CD14-positive monocyte (primary cell): Measurements from ENCODE around the gene HK1. TPM values are rescaled to one million over a fixed set of nuclear protein-coding genes. Genes with fewer than 3 reads are reported as not detected.
A peak's percentile ranks its signal among the peaks of the same experiment; 100 is the strongest.

Experiments used
- DNase-seq, 3 donors: peaks; one replicate each; pipeline ENCODE4 v3.0.0-alpha.2; 2011 to 2022
- H2AFZ ChIP-seq: 2 replicates; pipeline ENCODE4 v1.6.0; 2012; ENCODE audit warnings: mild to moderate bottlenecking, low read depth, low read length, inconsistent platforms; ENCODE audit not compliant: insufficient read depth, poor library complexity, severe bottlenecking
- H3K27ac ChIP-seq, 2 donors: 1 replicate in 1 of 2; 2 replicates in 1 of 2; pipeline ENCODE4 v1.5.1; 2012 to 2013; ENCODE audit warnings: low read length in 2 of 2, control low read depth in 1 of 2, inconsistent platforms in 1 of 2, low read depth in 1 of 2, mild to moderate bottlenecking in 1 of 2
- H3K27me3 ChIP-seq, 2 donors: one replicate each; pipeline versions ENCODE4 v1.6.0 to v1.6.1; 2011 to 2013; ENCODE audit warnings: low read length in 2 of 2; ENCODE audit not compliant: control insufficient read depth in 2 of 2, insufficient read depth in 2 of 2
- H3K36me3 ChIP-seq, 2 donors: replicated peaks in 1 of 2; 1 replicate in 1 of 2; 2 replicates in 1 of 2; pipeline versions ENCODE4 v1.5.1 to v1.6.1; 2012 to 2013; ENCODE audit warnings: low read length in 2 of 2, control low read depth in 1 of 2, inconsistent platforms in 1 of 2, mild to moderate bottlenecking in 1 of 2; ENCODE audit not compliant: insufficient read depth in 2 of 2, control insufficient read depth in 1 of 2
- H3K4me1 ChIP-seq, 2 donors: 1 replicate in 1 of 2; 2 replicates in 1 of 2; pipeline versions ENCODE4 v1.5.1 to v1.6.1; 2012 to 2013; ENCODE audit warnings: low read length in 2 of 2, control low read depth in 1 of 2, inconsistent platforms in 1 of 2, mild to moderate bottlenecking in 1 of 2, moderate library complexity in 1 of 2; ENCODE audit not compliant: insufficient read depth in 2 of 2, control insufficient read depth in 1 of 2
- H3K4me2 ChIP-seq: replicated peaks from 2 replicates; pipeline ENCODE3; 2012; ENCODE audit warnings: low read length, moderate library complexity, mild to moderate bottlenecking; ENCODE audit not compliant: poor library complexity, severe bottlenecking; ENCODE audit errors: extremely low read depth
- H3K4me3 ChIP-seq, 3 experiments: fragments of 200-600 bp in 1 of 3; sonication (generic) in 1 of 3; replicated peaks in 1 of 3; 1 replicate in 2 of 3; 2 replicates in 1 of 3; pipeline ENCODE4 v1.5.1; 2011 to 2013; ENCODE audit warnings: low read length in 3 of 3, mild to moderate bottlenecking in 3 of 3, control low read depth in 2 of 3, low read depth in 2 of 3, inconsistent platforms in 1 of 3, moderate library complexity in 1 of 3
- H3K79me2 ChIP-seq: 2 replicates; pipeline ENCODE4 v1.6.0; 2012; ENCODE audit warnings: mild to moderate bottlenecking, control low read depth, inconsistent platforms, low read length, moderate library complexity; ENCODE audit not compliant: insufficient read depth
- H3K9ac ChIP-seq: 2 replicates; pipeline ENCODE4 v1.6.0; 2017; ENCODE audit warnings: low read length, mild to moderate bottlenecking; ENCODE audit not compliant: insufficient read depth, poor library complexity, severe bottlenecking
- H3K9me3 ChIP-seq, 2 donors: replicated peaks in 1 of 2; 1 replicate in 1 of 2; 2 replicates in 1 of 2; pipeline versions ENCODE4 v1.5.1 to v1.6.1; 2012 to 2013; ENCODE audit warnings: low read length in 2 of 2, control low read depth in 1 of 2; ENCODE audit not compliant: control insufficient read depth in 1 of 2, insufficient read depth in 1 of 2
- H4K20me1 ChIP-seq: 2 replicates; pipeline ENCODE4 v1.6.0; 2012; ENCODE audit warnings: mild to moderate bottlenecking, low read length, control low read depth, moderate library complexity; ENCODE audit not compliant: insufficient read depth
- H3K27ac Mint-ChIP-seq, 7 donors: one replicate each; pipeline ENCODE4 v1.8.0; 2020; ENCODE audit warnings: mild to moderate bottlenecking in 7 of 7, mixed read lengths in 7 of 7, moderate library complexity in 6 of 7, inconsistent platforms in 2 of 7
- H3K27me3 Mint-ChIP-seq, 3 donors: one replicate each; pipeline ENCODE4 v1.8.0; 2021 to 2022; ENCODE audit warnings: low read depth in 3 of 3, mild to moderate bottlenecking in 3 of 3, mixed read lengths in 3 of 3, moderate library complexity in 3 of 3, inconsistent platforms in 1 of 3
- H3K36me3 Mint-ChIP-seq, 2 donors: one replicate each; pipeline ENCODE4 v1.8.0; 2020; ENCODE audit warnings: mixed read lengths in 2 of 2, inconsistent platforms in 1 of 2, mild to moderate bottlenecking in 1 of 2
- H3K4me1 Mint-ChIP-seq: one replicate; pipeline ENCODE4 v1.8.0; 2020; ENCODE audit warnings: mild to moderate bottlenecking, mixed read lengths
- H3K4me3 Mint-ChIP-seq, 2 donors: one replicate each; pipeline ENCODE4 v1.8.0; 2020; ENCODE audit warnings: mild to moderate bottlenecking in 2 of 2, mixed read lengths in 2 of 2, moderate library complexity in 1 of 2
- H3K9me3 Mint-ChIP-seq, 7 donors: one replicate each; pipeline ENCODE4 v1.8.0; 2020 to 2022; ENCODE audit warnings: mixed read lengths in 7 of 7, mild to moderate bottlenecking in 6 of 7, moderate library complexity in 6 of 7, inconsistent platforms in 2 of 7
- CTCF ChIP-seq: fragments of 200-600 bp; IDR thresholded peaks from one replicate; pipeline ENCODE4 v1.8.0; 2022; ENCODE audit warnings: antibody characterized with exemption, mild to moderate bottlenecking
- WGBS: methylation state at CpG from one replicate; pipeline ENCODE4 v1.1.5; 2013; ENCODE audit warnings: missing lambda C conversion rate; ENCODE audit not compliant: insufficient coverage; 5-methylcytosine and 5-hydroxymethylcytosine counted together
- intact Hi-C, 2 donors: fragments of 100-400 bp; cut with micrococcal nuclease; formaldehyde crosslinking; loops; one replicate each; pipeline versions ENCODE4 v1.15.0 to v1.15.1; 2023
- polyA plus RNA-seq, 3 donors: library from polyadenylated mRNA; depleted of rRNA in 1 of 3; unstranded in 2 of 3; stranded (reverse) in 1 of 3; fragments of 300-500 nt in 2 of 3; fragments of >200 nt in 1 of 3; fragmentation: Illumina TruSeq in 2 of 3; gene quantifications; 1 replicate in 2 of 3; 2 replicates in 1 of 3; pipeline ENCODE4 v1.2.3, GENCODE V29; 2012 to 2021

HK1 gene
- polyA plus RNA-seq, 3 donors = 57.9 to 146 (median 125) TPM

DNA sequence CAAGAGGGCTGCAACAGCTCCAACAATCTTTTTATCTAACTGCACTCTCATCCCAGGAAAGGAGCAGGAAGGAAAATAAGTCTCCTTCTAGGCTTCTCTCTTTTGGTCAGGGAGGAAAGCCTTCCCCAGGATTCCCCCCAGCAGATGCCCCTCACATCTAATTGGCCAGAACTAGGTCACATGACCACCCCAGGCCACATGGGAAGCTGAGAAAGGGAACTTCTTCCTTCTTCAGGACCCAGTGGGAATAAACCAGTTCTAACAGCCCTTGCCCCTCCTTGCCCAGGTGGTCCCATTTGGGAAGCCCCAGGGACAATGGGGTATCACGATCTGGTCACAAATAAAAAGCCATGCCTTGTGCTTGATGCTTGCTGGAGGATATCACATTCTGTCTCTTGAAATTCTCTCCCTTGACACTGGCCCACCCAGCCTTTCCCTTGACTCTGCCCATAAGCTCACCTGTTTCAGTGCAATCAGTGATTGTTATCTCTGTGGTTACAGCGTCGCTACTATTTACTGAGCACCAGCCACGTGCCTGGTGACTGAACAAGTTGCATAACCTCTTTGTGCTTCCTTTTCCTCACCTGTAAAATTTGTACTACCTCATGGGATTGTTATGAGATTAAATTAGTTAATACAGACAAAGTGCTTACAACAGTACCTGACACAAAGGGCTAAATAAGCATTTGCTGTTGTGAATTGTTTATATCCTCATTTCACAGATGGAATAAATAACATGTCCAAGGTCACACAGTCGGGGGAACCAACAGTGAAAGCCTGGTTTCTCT is 147.4 kb downstream of the HK1 start:
- Histone ChIP-seq H2AFZ (peak overlapping the region; percentile 31), H4K20me1 (no peaks in the 10 kb centered on the region), H3K4me2 (no peak overlapping the region), H3K4me1 (peaks cover 6 to 10% of the 10 kb centered on the region in 2 donors), H3K9me3 (no peaks in the 10 kb centered on the region), H3K27me3 (no peaks in the 10 kb centered on the region), H3K9ac (no peak overlapping the region), H3K36me3 (no peaks in the 10 kb centered on the region), H3K79me2 (no peaks in the 10 kb centered on the region), H3K27ac (no peak overlapping the region), H3K4me3 (no peak overlapping the region)
- Mint-ChIP-seq H3K36me3 (no peaks in the 10 kb centered on the region), H3K27me3 (peaks cover 3 to 11% (median 5%) of the 10 kb centered on the region in 3 donors), H3K4me1 (peaks cover 17% of the 10 kb centered on the region), H3K27ac (no peak overlapping the region), H3K9me3 (peaks cover 0 to 3% (median 0%) of the 10 kb centered on the region in 7 donors), H3K4me3 (no peak overlapping the region)
- intact Hi-C loops = loop anchor here (5.0 kb wide), 1 partner anchor 82 kb away; no protein-coding TSS in a partner anchor
- DNase-seq = peak in 1 of 3 donors; percentile 31
- TF ChIP-seq CTCF = no peak
- 100% methylated on average over 1 of the region's 5 CpGs for WGBS

DNA sequence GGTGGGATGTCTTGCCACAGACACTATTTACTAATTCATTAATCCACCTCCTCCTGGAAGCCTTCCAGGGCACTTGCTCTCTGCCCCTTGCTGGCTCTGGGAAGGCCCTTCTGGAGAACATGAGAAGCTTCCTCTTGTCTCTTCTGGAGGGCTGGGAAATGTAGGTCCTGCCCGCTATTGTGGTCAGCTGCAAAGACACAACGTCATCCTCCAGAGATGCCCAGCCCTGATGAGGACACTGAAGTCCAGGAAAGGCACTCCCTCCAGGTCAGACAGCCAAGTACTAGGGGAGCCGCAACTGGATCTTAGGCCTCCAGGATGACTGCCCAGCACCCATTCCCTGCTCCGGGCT is 148.1 kb downstream of the HK1 start:
- no peak overlapping the region for H3K27ac ChIP-seq
- no peak overlapping the region for H3K4me3 ChIP-seq
- H2AFZ ChIP-seq = no peak overlapping the region
- Mint-ChIP-seq H3K9me3 (peaks cover 0 to 3% (median 0%) of the 10 kb centered on the region in 7 donors), H3K36me3 (no peaks in the 10 kb centered on the region), H3K4me1 (peaks cover 17% of the 10 kb centered on the region), H3K27me3 (peaks cover 3 to 11% (median 7%) of the 10 kb centered on the region in 3 donors), H3K4me3 (no peak overlapping the region), H3K27ac (no peak overlapping the region)
- no peaks in the 10 kb centered on the region for H3K36me3 ChIP-seq
- no peak overlapping the region for H3K9ac ChIP-seq
- H3K79me2 ChIP-seq = no peaks in the 10 kb centered on the region
- intact Hi-C loops = loop anchor here (5.0 kb wide), 1 partner anchor 81 kb away; no protein-coding TSS in a partner anchor
- H3K4me2 ChIP-seq = no peak overlapping the region
- DNase-seq = no peak
- no peaks in the 10 kb centered on the region for H4K20me1 ChIP-seq
- H3K9me3 ChIP-seq = no peaks in the 10 kb centered on the region
- 81% methylated on average over 3 of the region's 4 CpGs for WGBS
- no peaks in the 10 kb centered on the region for H3K27me3 ChIP-seq
- no peak for TF ChIP-seq CTCF
- H3K4me1 ChIP-seq = peaks cover 6 to 10% of the 10 kb centered on the region in 2 donors
